HepG2 (cell line): ENCODE data around the gene PDK2. TPM values are rescaled to one million over a fixed set of nuclear protein-coding genes. Genes with fewer than 3 reads are reported as not detected.

ENCODE experiments used
- ATAC-seq: fragments of 200-7000 bp; cut with Tn5 transposase; 3 replicates; pipeline ENCODE4 v1.9.1; 2020; ENCODE audit warnings: mild to moderate bottlenecking, moderate library complexity
- BruUV-seq: library from RNA; stranded (reverse); fragments of 400-500 nt; replicated peaks from 2 replicates; lab custom pipeline; 2021; lab: Mats Ljungman, UMichigan
- CTCF ChIA-PET: fragments of 300-600 bp; formaldehyde crosslinking; extraction: SDS; loops from one replicate; lab custom pipeline; 2021; ENCODE audit warnings: low total read pairs, inconsistent platforms, low intra/inter-chr PET ratio; lab: Yijun Ruan, JAX
- POLR2A ChIA-PET: fragments of 350-600 bp; sonication (Branson Sonifier 250); formaldehyde crosslinking; loops from one replicate; lab custom pipeline; 2020; ENCODE audit warnings: antibody characterized with exemption, inconsistent platforms; lab: Yijun Ruan, JAX
- DNase-seq: peaks from one replicate; pipeline ENCODE4 v3.0.0-alpha.2; 2015; ENCODE audit warnings: low spot score
- FAIRE-seq: peaks from 3 replicates; lab custom pipeline; 2011; peaks lifted over from hg19 to GRCh38; lab: Jason Lieb, UNC
- H2AFZ ChIP-seq: one replicate; pipeline ENCODE4 v1.6.1; 2011; ENCODE audit warnings: low read length, inconsistent platforms
- H3K27ac ChIP-seq: fragments of 300-600 bp; 3 replicates; pipeline ENCODE4 v1.8.0; 2011; ENCODE audit warnings: mixed run types, mild to moderate bottlenecking, mixed read lengths, low read length, inconsistent platforms; ENCODE audit not compliant: insufficient read depth; ENCODE audit errors: extremely low read length
- H3K27me3 ChIP-seq, 2 experiments: fragments of 200-600 bp in 1 of 2; 2 replicates in 1 of 2; 3 replicates in 1 of 2; pipeline versions ENCODE4 v1.6.0 to v1.8.0; 2011; ENCODE audit warnings: low read length in 2 of 2, mild to moderate bottlenecking in 2 of 2, moderate library complexity in 2 of 2, inconsistent platforms in 1 of 2; ENCODE audit not compliant: insufficient read depth in 2 of 2, control insufficient read depth in 1 of 2
- H3K36me3 ChIP-seq, 2 experiments: fragments of 200-600 bp in 1 of 2; replicated peaks in 1 of 2; 2 replicates in 1 of 2; 3 replicates in 1 of 2; pipeline versions ENCODE4 v1.5.1 to v1.8.0; 2011; ENCODE audit warnings: low read length in 2 of 2, inconsistent platforms in 1 of 2; ENCODE audit not compliant: insufficient read depth in 2 of 2, control insufficient read depth in 1 of 2
- H3K4me1 ChIP-seq: 2 replicates; pipeline ENCODE4 v1.5.1; 2012; ENCODE audit warnings: low read length, inconsistent platforms; ENCODE audit not compliant: insufficient read depth
- H3K4me2 ChIP-seq: 2 replicates; pipeline ENCODE4 v1.6.0; 2011; ENCODE audit warnings: low read depth, low read length, inconsistent platforms
- H3K4me3 ChIP-seq, 3 experiments: fragments of 200-600 bp in 1 of 3; sonication (generic), shearing (Covaris generic) in 1 of 3; replicated peaks in 1 of 3; 2 replicates each; pipeline ENCODE4 v1.5.1; 2011 to 2016; ENCODE audit warnings: low read length in 3 of 3, inconsistent platforms in 2 of 3, low read depth in 2 of 3, mild to moderate bottlenecking in 2 of 3, control low read depth in 1 of 3, mixed read lengths in 1 of 3; ENCODE audit not compliant: insufficient read depth in 1 of 3
- H3K79me2 ChIP-seq: one replicate; pipeline ENCODE4 v1.6.1; 2011; ENCODE audit warnings: low read length, inconsistent platforms; ENCODE audit not compliant: insufficient read depth
- H3K9ac ChIP-seq: 2 replicates; pipeline ENCODE4 v1.6.0; 2011; ENCODE audit warnings: mild to moderate bottlenecking, low read depth, low read length, inconsistent platforms; ENCODE audit not compliant: insufficient read depth
- H3K9me3 ChIP-seq: 2 replicates; pipeline ENCODE4 v1.5.1; 2012; ENCODE audit warnings: mild to moderate bottlenecking, low read length
- H4K20me1 ChIP-seq: 2 replicates; pipeline ENCODE4 v1.6.0; 2011; ENCODE audit warnings: inconsistent platforms, mild to moderate bottlenecking, low read length, moderate library complexity; ENCODE audit not compliant: insufficient read depth
- DNMT3B ChIP-seq: conservative IDR thresholded peaks from 2 replicates; pipeline ENCODE4 v1.6.1; 2016; ENCODE audit warnings: missing biosample characterization, control low read depth
- HNRNPL ChIP-seq: fragments of 200-400 bp; formaldehyde crosslinking; IDR thresholded peaks from 2 replicates; pipeline ENCODE4 v1.6.1; 2017; ENCODE audit warnings: mild to moderate bottlenecking, low read depth, low read length
- HNRNPUL1 ChIP-seq: fragments of 200-400 bp; formaldehyde crosslinking; IDR thresholded peaks from 2 replicates; pipeline ENCODE4 v1.6.1; 2017; ENCODE audit warnings: low read depth, mild to moderate bottlenecking, low read length, moderate library complexity
- NFE2L2 ChIP-seq: fragments of 150-350 bp; IDR thresholded peaks from 2 replicates; pipeline ENCODE4 v1.6.1; 2014; ENCODE audit warnings: low read length
- RAD21 ChIP-seq: fragments of 450-650 bp; formaldehyde crosslinking; IDR thresholded peaks from 2 replicates; pipeline ENCODE4 v1.5.0; 2020; ENCODE audit warnings: mild to moderate bottlenecking
- SIX1 ChIP-seq: sonication (generic); formaldehyde crosslinking; IDR thresholded peaks from 2 replicates; pipeline ENCODE4 v1.4.0; 2020; ENCODE audit warnings: missing genetic modification reagents, borderline replicate concordance
- SRSF1 ChIP-seq: fragments of 200-400 bp; formaldehyde crosslinking; optimal IDR thresholded peaks from 2 replicates; pipeline ENCODE3; 2017; ENCODE audit warnings: mild to moderate bottlenecking, low read depth, low read length, moderate library complexity
- ZFP1 ChIP-seq: IDR thresholded peaks from 2 replicates; pipeline ENCODE4 v1.6.1; 2016
- ZMYM2 ChIP-seq: sonication (generic); formaldehyde crosslinking; IDR thresholded peaks from 2 replicates; pipeline ENCODE4 v1.8.0; 2022; ENCODE audit warnings: mild to moderate bottlenecking, missing genetic modification reagents
- ZNF101 ChIP-seq: sonication (generic); formaldehyde crosslinking; IDR thresholded peaks from 2 replicates; pipeline ENCODE4 v1.4.0; 2020; ENCODE audit warnings: mild to moderate bottlenecking, low read depth, missing genetic modification reagents, borderline replicate concordance
- ZSCAN12 ChIP-seq: sonication (generic); formaldehyde crosslinking; IDR thresholded peaks from 2 replicates; pipeline ENCODE4 v1.9.0; 2021; ENCODE audit warnings: mild to moderate bottlenecking, missing genetic modification reagents
- WGBS: methylation state at CpG from one replicate; pipeline ENCODE4 v1.1.6; 2017; ENCODE audit warnings: low lambda C conversion rate; 5-methylcytosine and 5-hydroxymethylcytosine counted together
- in situ Hi-C: cut with HindIII; loops from 2 replicates; pipeline ENCODE4 v1.10.0; 2017; ENCODE audit warnings: low pct_unique_long_range_greater_than_20kb; ENCODE audit not compliant: extremely low pct_ligation_motif_present
- intact Hi-C: fragments of 100-400 bp; cut with micrococcal nuclease; formaldehyde crosslinking; loops from one replicate; pipeline ENCODE4 v1.10.0; 2022; ENCODE audit not compliant: unreplicated experiment
- polyA plus RNA-seq, 8 experiments: library from polyadenylated mRNA; depleted of rRNA in 3 of 8; stranded (reverse) in 7 of 8; unstranded in 1 of 8; fragments of >200 nt; fragmentation: Illumina TruSeq in 4 of 8; extraction: Trizol in 4 of 8; gene quantifications; 2 replicates each; pipeline versions ENCODE4 v1.2.1 to v1.2.3, GENCODE V29; 2011 to 2016; ENCODE audit warnings: low read depth in 4 of 8, missing spikeins in 1 of 8, mixed read lengths in 1 of 8; ENCODE audit not compliant: insufficient read depth in 1 of 8
- total RNA-seq, 5 experiments: library from RNA; depleted of rRNA; stranded (reverse); fragments of >200 nt; fragmentation: Illumina TruSeq; extraction: Trizol; gene quantifications; 2 replicates each; pipeline ENCODE4 v1.2.3, GENCODE V29; 2016; ENCODE audit warnings: low read depth in 1 of 5
- TF ChIP-seq, protein P1 (sequence below): sonication (generic); formaldehyde crosslinking; IDR thresholded peaks from 2 replicates; pipeline ENCODE4 v1.5.0; 2020; ENCODE audit warnings: mild to moderate bottlenecking, missing genetic modification reagents
- TF ChIP-seq, protein P2 (sequence below): sonication (generic); formaldehyde crosslinking; IDR thresholded peaks from 2 replicates; pipeline ENCODE4 v1.5.0; 2020; ENCODE audit warnings: missing genetic modification reagents

Gene PDK2
- total and polyA plus RNA-seq, 2 of the 13 experiments (the other 11 are each of a cell fraction or from before 2014, with no cell fraction given) = 18.5 to 59.7 TPM

DNA sequence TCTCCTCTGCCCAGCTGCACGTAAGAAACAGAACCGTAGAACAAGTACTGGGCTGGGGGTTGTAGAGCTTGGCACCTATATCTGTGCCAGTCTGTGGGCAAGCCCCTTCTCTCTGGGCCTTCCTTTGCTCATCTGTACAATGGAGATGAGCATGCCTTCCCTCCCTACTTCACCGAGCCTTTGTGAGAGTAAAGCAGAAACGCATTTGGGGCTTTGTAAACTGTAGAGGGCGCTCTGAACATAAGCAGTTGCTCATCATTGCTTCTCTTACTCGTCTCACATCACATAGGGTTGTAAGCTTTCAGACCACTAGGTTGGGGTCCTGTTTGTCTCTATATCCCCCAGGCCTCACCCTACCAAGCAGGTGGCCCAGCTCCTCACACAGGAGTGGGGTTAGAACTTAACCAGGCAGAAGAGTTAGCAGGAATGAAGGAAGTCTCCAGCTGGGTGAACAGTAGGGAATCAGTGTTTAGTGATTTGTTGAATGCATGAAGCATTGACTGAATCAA lies 19.8 kb downstream of the PDK2 start (continued):
- TF ChIP-seq, protein P1, sequence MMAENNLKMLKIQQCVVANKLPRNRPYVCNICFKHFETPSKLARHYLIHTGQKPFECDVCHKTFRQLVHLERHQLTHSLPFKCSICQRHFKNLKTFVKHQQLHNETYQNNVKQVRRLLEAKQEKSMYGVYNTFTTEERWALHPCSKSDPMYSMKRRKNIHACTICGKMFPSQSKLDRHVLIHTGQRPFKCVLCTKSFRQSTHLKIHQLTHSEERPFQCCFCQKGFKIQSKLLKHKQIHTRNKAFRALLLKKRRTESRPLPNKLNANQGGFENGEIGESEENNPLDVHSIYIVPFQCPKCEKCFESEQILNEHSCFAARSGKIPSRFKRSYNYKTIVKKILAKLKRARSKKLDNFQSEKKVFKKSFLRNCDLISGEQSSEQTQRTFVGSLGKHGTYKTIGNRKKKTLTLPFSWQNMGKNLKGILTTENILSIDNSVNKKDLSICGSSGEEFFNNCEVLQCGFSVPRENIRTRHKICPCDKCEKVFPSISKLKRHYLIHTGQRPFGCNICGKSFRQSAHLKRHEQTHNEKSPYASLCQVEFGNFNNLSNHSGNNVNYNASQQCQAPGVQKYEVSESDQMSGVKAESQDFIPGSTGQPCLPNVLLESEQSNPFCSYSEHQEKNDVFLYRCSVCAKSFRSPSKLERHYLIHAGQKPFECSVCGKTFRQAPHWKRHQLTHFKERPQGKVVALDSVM (CRISPR knock-in tag) = no peak
- TF ChIP-seq ZMYM2 = no peak
- no peak for TF ChIP-seq DNMT3B (CRISPR knock-in tag)
- no peak for TF ChIP-seq ZSCAN12 (CRISPR knock-in tag)
- TF ChIP-seq ZFP1 (CRISPR knock-in tag) = no peak
- TF ChIP-seq ZNF101 (CRISPR knock-in tag) = no peak
- peak; percentile 63 for TF ChIP-seq RAD21 (CRISPR knock-in tag)
- TF ChIP-seq HNRNPL = no peak
- TF ChIP-seq, protein P2, sequence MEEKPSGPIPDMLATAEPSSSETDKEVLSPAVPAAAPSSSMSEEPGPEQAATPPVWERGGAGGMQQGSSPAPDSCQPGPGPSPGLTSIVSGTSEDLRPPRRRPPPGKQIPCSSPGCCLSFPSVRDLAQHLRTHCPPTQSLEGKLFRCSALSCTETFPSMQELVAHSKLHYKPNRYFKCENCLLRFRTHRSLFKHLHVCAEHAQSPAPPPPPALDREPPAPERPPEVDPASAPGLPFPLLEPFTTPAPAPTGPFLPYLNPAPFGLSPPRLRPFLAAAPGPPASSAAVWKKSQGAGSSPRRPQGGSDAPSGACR (CRISPR knock-in tag) = no peak
- no peak for TF ChIP-seq NFE2L2
- TF ChIP-seq SIX1 (CRISPR knock-in tag) = no peak

DNA sequence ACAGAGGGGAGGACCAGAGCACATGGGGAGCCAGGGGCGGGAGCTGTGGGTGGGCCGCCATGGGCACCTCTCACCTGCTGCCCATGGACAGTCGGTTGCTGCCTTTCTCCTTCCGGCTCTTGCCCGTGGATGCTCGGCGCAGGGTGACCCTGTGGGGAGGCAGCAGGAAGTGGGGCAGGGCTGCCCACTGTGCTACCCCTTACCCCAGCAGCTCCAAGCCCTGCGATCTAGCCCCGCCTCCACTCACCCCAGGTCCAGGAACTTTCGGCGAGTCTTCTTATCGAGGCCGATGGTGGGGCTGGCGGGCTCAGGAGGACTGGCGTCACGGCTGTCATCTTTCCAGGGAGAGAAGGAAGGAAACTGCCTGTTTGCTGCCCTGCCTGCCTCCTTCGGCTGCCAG lies 20.6 kb downstream of the PDK2 start:
- no peak overlapping the region for H2AFZ ChIP-seq
- H3K27me3 ChIP-seq = peaks cover 0 to 40% of the 10 kb centered on the region in 2 experiments; a peak in 3 of 5 replicates
- H4K20me1 ChIP-seq = no peaks in the 10 kb centered on the region
- H3K79me2 ChIP-seq = no peaks in the 10 kb centered on the region
- peaks cover 84% of the 10 kb centered on the region for H3K4me1 ChIP-seq
- FAIRE-seq (no peak), ATAC-seq (no peak), DNase-seq (no peak)
- in situ Hi-C loops = loop anchor here (5.0 kb wide), 1 partner anchor 47 kb away; no protein-coding TSS in a partner anchor
- H3K9me3 ChIP-seq = no peaks in the 10 kb centered on the region
- H3K9ac ChIP-seq = no peak overlapping the region
- H3K27ac ChIP-seq = no peak overlapping the region
- no peak overlapping the region for H3K4me3 ChIP-seq
- ChIA-PET POLR2A (no interaction called here), CTCF (interaction anchor here (3.6 kb wide), 1 partner anchor 21 kb away, joined by 15 read pairs; the partner anchor contains the start of gene PDK2)
- H3K4me2 ChIP-seq = no peak overlapping the region
- BruUV-seq = no TSS peak
- TF ChIP-seq HNRNPUL1 (no peak), SRSF1 (peak; percentile 43)
- intact Hi-C loops = no loop called here
- WGBS = 85% methylated on average over 5 of the region's 17 CpGs
- H3K36me3 ChIP-seq = no peaks in the 10 kb centered on the region
